ENCODE measurements around the gene TTLL11. TPM values are rescaled to one million over a fixed set of nuclear protein-coding genes. Genes with fewer than 3 reads are reported as not detected.

The TTLL11 gene
- total and polyA plus RNA-seq, 5 donors from 2014 or later = 2.0 to 6.1 (median 3.5) TPM

- peaks cover 0 to 10% (median 2%) of the 10 kb centered on the region in 4 donors for H3K4me1 Mint-ChIP-seq
- no peaks in the 10 kb centered on the region for H3K27me3 ChIP-seq (ENCODE audit: control insufficient read depth, insufficient read depth, low read length)
- no peak overlapping the region for H3K4me3 ChIP-seq (ENCODE audit: low read depth, low read length)
- H3K4me3 Mint-ChIP-seq = no peak overlapping the region
- no peaks in the 10 kb centered on the region for H3K4me1 ChIP-seq (ENCODE audit: control insufficient read depth, insufficient read depth, low read length, poor library complexity, severe bottlenecking)
- ATAC-seq (ENCODE audit: low read depth in 2 of 2) (no peak), DNase-seq (no peak)
- no peaks in the 10 kb centered on the region for H3K36me3 ChIP-seq (ENCODE audit: control insufficient read depth, insufficient read depth, low read length)
- H3K9me3 Mint-ChIP-seq = no peaks in the 10 kb centered on the region
- no peak overlapping the region for H3K27ac ChIP-seq (ENCODE audit: insufficient read depth, low read length, poor library complexity, severe bottlenecking)
- no peaks in the 10 kb centered on the region for H3K27me3 Mint-ChIP-seq
- H3K9me3 ChIP-seq (ENCODE audit: control insufficient read depth in 2 of 2, low read length in 2 of 2) = no peaks in the 10 kb centered on the region
- no peak overlapping the region for H3K27ac Mint-ChIP-seq
- H3K36me3 Mint-ChIP-seq = peaks cover 9% of the 10 kb centered on the region
These were observed 37.4 kb downstream of the TTLL11 start for GRCh38 chr9:122055701-122056100.

- Mint-ChIP-seq H3K4me1 (peaks cover 0 to 12% (median 2%) of the 10 kb centered on the region in 4 donors), H3K27me3 (no peaks in the 10 kb centered on the region), H3K36me3 (peaks cover 4% of the 10 kb centered on the region), H3K4me3 (no peak overlapping the region), H3K27ac (no peak overlapping the region), H3K9me3 (no peaks in the 10 kb centered on the region)
- ATAC-seq (ENCODE audit: low read depth in 2 of 2) = no peak
- H3K27me3 ChIP-seq (ENCODE audit: control insufficient read depth, insufficient read depth, low read length) = no peaks in the 10 kb centered on the region
- no peaks in the 10 kb centered on the region for H3K9me3 ChIP-seq (ENCODE audit: control insufficient read depth in 2 of 2, low read length in 2 of 2)
- no peaks in the 10 kb centered on the region for H3K4me1 ChIP-seq (ENCODE audit: control insufficient read depth, insufficient read depth, low read length, poor library complexity, severe bottlenecking)
- no peak for DNase-seq
- no peaks in the 10 kb centered on the region for H3K36me3 ChIP-seq (ENCODE audit: control insufficient read depth, insufficient read depth, low read length)
- H3K27ac ChIP-seq (ENCODE audit: insufficient read depth, low read length, poor library complexity, severe bottlenecking) = no peak overlapping the region
- H3K4me3 ChIP-seq (ENCODE audit: low read depth, low read length) = no peak overlapping the region
These were observed 39.3 kb downstream of the TTLL11 start for GRCh38 chr9:122053567-122054350.

- no peak for DNase-seq
These were observed 40.0 kb downstream of the TTLL11 start for GRCh38 chr9:122053064-122053463.

GRCh38 chr9:122051351-122052321 lies 41.5 kb downstream of the TTLL11 start:
- DNase-seq = no peak
- H3K9me3 ChIP-seq (ENCODE audit: control insufficient read depth in 2 of 2, low read length in 2 of 2) = no peaks in the 10 kb centered on the region
- Mint-ChIP-seq H3K36me3 (peaks cover 4% of the 10 kb centered on the region), H3K9me3 (no peaks in the 10 kb centered on the region), H3K4me3 (no peak overlapping the region), H3K4me1 (peaks cover 0 to 15% (median 6%) of the 10 kb centered on the region in 4 donors), H3K27ac (no peak overlapping the region), H3K27me3 (no peaks in the 10 kb centered on the region)
- no peak overlapping the region for H3K27ac ChIP-seq (ENCODE audit: insufficient read depth, low read length, poor library complexity, severe bottlenecking)
- H3K4me1 ChIP-seq (ENCODE audit: control insufficient read depth, insufficient read depth, low read length, poor library complexity, severe bottlenecking) = no peaks in the 10 kb centered on the region
- H3K4me3 ChIP-seq (ENCODE audit: low read depth, low read length) = no peak overlapping the region
- H3K36me3 ChIP-seq (ENCODE audit: control insufficient read depth, insufficient read depth, low read length) = no peaks in the 10 kb centered on the region
- ATAC-seq (ENCODE audit: low read depth in 2 of 2) = no peak
- H3K27me3 ChIP-seq (ENCODE audit: control insufficient read depth, insufficient read depth, low read length) = no peaks in the 10 kb centered on the region

More at GRCh38 chr9:122053064-122053463, 40.0 kb downstream of the TTLL11 start:
- Mint-ChIP-seq H3K36me3 (peaks cover 4% of the 10 kb centered on the region), H3K9me3 (no peaks in the 10 kb centered on the region), H3K4me1 (peaks cover 0 to 15% (median 2%) of the 10 kb centered on the region in 4 donors), H3K27me3 (no peaks in the 10 kb centered on the region), H3K27ac (no peak overlapping the region), H3K4me3 (no peak overlapping the region)
- Histone ChIP-seq H3K27me3 (ENCODE audit: control insufficient read depth, insufficient read depth, low read length) (no peaks in the 10 kb centered on the region), H3K27ac (ENCODE audit: insufficient read depth, low read length, poor library complexity, severe bottlenecking) (no peak overlapping the region), H3K9me3 (ENCODE audit: control insufficient read depth in 2 of 2, low read length in 2 of 2) (no peaks in the 10 kb centered on the region), H3K36me3 (ENCODE audit: control insufficient read depth, insufficient read depth, low read length) (no peaks in the 10 kb centered on the region), H3K4me1 (ENCODE audit: control insufficient read depth, insufficient read depth, low read length, poor library complexity, severe bottlenecking) (no peaks in the 10 kb centered on the region), H3K4me3 (ENCODE audit: low read depth, low read length) (no peak overlapping the region)
- no peak for ATAC-seq (ENCODE audit: low read depth in 2 of 2)

GRCh38 chr9:122050167-122050566 lies 42.9 kb downstream of the TTLL11 start:
- Histone ChIP-seq H3K27me3 (ENCODE audit: control insufficient read depth, insufficient read depth, low read length) (no peaks in the 10 kb centered on the region), H3K27ac (ENCODE audit: insufficient read depth, low read length, poor library complexity, severe bottlenecking) (no peak overlapping the region), H3K9me3 (ENCODE audit: control insufficient read depth in 2 of 2, low read length in 2 of 2) (no peaks in the 10 kb centered on the region), H3K4me1 (ENCODE audit: control insufficient read depth, insufficient read depth, low read length, poor library complexity, severe bottlenecking) (no peaks in the 10 kb centered on the region), H3K4me3 (ENCODE audit: low read depth, low read length) (no peak overlapping the region), H3K36me3 (ENCODE audit: control insufficient read depth, insufficient read depth, low read length) (no peaks in the 10 kb centered on the region)
- Mint-ChIP-seq H3K4me3 (no peak overlapping the region), H3K27me3 (no peaks in the 10 kb centered on the region), H3K9me3 (peaks cover 0 to 2% (median 0%) of the 10 kb centered on the region in 7 donors), H3K27ac (no peak overlapping the region), H3K4me1 (peaks cover 0 to 13% (median 8%) of the 10 kb centered on the region in 4 donors), H3K36me3 (peaks cover 14% of the 10 kb centered on the region)
- ATAC-seq (ENCODE audit: low read depth in 2 of 2) (no peak), DNase-seq (no peak)

GRCh38 chr9:122042056-122042455 lies 51.1 kb downstream of the TTLL11 start:
- Histone ChIP-seq H3K9me3 (ENCODE audit: control insufficient read depth in 2 of 2, low read length in 2 of 2) (no peaks in the 10 kb centered on the region), H3K27ac (ENCODE audit: insufficient read depth, low read length, poor library complexity, severe bottlenecking) (no peak overlapping the region), H3K36me3 (ENCODE audit: control insufficient read depth, insufficient read depth, low read length) (peaks cover 7% of the 10 kb centered on the region), H3K4me3 (ENCODE audit: low read depth, low read length) (no peak overlapping the region), H3K27me3 (ENCODE audit: control insufficient read depth, insufficient read depth, low read length) (no peaks in the 10 kb centered on the region), H3K4me1 (ENCODE audit: control insufficient read depth, insufficient read depth, low read length, poor library complexity, severe bottlenecking) (no peaks in the 10 kb centered on the region)
- DNase-seq (no peak), ATAC-seq (ENCODE audit: low read depth in 2 of 2) (no peak)
- Mint-ChIP-seq H3K27ac (no peak overlapping the region), H3K27me3 (no peaks in the 10 kb centered on the region), H3K9me3 (peaks cover 0 to 5% (median 0%) of the 10 kb centered on the region in 7 donors), H3K4me1 (peaks cover 0 to 8% (median 2%) of the 10 kb centered on the region in 4 donors), H3K36me3 (peaks cover 36% of the 10 kb centered on the region), H3K4me3 (no peak overlapping the region)

- H3K4me3 ChIP-seq (ENCODE audit: low read depth, low read length) = no peak overlapping the region
- DNase-seq (no peak), ATAC-seq (ENCODE audit: low read depth in 2 of 2) (no peak)
- H3K9me3 ChIP-seq (ENCODE audit: control insufficient read depth in 2 of 2, low read length in 2 of 2) = no peaks in the 10 kb centered on the region
- H3K36me3 ChIP-seq (ENCODE audit: control insufficient read depth, insufficient read depth, low read length) = peaks cover 7% of the 10 kb centered on the region
- Mint-ChIP-seq H3K4me1 (peaks cover 0 to 4% (median 0%) of the 10 kb centered on the region in 4 donors), H3K9me3 (peaks cover 0 to 5% (median 0%) of the 10 kb centered on the region in 7 donors), H3K27me3 (no peaks in the 10 kb centered on the region), H3K4me3 (no peak overlapping the region), H3K36me3 (peaks cover 36% of the 10 kb centered on the region), H3K27ac (no peak overlapping the region)
- no peaks in the 10 kb centered on the region for H3K27me3 ChIP-seq (ENCODE audit: control insufficient read depth, insufficient read depth, low read length)
- H3K27ac ChIP-seq (ENCODE audit: insufficient read depth, low read length, poor library complexity, severe bottlenecking) = no peak overlapping the region
- no peaks in the 10 kb centered on the region for H3K4me1 ChIP-seq (ENCODE audit: control insufficient read depth, insufficient read depth, low read length, poor library complexity, severe bottlenecking)
These were observed 52.4 kb downstream of the TTLL11 start for GRCh38 chr9:122040561-122041242.

Measured in CD4-positive, CD25-positive, alpha-beta regulatory T cell (primary cell).